NCI-H1436 (cell line): Measurements from ENCODE around the gene DNER.

Source experiments
- DNase-seq: peaks from one replicate; lab custom pipeline; 2025; lab: John Stamatoyannopoulos, UW

The DNER gene

DNA sequence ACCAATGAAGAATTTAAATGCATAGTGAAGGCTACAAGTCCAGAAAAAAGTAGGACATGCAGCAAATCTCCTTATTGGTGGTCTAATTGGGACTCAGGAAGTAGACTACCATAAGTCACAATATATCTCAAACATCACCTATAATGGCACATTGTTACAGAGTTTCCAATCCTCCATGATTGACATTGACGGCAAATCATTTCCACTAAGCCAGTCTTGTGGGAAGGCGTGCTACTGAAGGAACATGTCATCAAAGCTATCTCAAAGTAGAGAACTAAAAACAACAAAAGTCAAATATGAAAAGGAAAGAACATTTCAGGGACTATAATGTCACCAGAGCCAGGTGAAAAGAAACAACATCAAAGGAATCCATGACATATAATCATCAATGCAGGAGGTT is 276.9 kb downstream of the DNER start:
- no peak for DNase-seq

DNA sequence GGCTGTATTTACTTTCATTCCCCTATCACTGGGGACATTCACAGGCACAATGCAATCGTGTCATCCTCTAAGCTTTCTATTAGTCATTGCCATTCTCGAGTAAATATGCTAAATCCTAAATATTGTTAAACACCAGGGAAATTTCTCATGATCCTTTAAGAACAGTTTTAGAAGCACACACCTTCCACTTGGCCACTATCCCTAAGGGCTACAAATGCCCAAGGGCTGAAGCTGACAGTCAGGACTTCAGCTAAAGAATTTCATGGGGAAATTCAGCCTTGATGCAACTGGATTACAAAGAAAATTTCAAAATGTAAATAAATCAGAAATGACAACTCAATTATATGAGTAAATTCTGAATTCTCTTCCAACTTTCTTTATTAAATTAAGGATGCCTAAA is 280.2 kb downstream of the DNER start:
- DNase-seq, result no peak

DNA sequence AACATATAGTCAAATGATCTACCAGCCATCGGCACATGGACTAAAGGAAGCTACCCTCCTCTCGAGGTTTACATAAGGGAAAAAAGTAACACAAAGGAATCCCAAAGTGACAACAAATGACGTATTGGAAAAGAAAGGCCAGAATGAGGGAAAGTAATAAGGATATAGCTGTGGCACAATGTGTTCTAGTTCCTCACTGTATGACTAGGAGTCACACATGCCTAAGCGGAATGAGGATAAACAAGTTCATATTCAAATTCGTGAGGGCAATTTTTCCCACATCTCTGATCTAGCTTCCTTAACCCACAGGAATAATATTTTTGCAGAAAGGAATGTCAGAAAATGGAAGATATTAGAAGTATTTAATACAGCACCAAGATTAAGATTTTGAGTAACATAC is 281.0 kb downstream of the DNER start:
- DNase-seq, result no peak

DNA sequence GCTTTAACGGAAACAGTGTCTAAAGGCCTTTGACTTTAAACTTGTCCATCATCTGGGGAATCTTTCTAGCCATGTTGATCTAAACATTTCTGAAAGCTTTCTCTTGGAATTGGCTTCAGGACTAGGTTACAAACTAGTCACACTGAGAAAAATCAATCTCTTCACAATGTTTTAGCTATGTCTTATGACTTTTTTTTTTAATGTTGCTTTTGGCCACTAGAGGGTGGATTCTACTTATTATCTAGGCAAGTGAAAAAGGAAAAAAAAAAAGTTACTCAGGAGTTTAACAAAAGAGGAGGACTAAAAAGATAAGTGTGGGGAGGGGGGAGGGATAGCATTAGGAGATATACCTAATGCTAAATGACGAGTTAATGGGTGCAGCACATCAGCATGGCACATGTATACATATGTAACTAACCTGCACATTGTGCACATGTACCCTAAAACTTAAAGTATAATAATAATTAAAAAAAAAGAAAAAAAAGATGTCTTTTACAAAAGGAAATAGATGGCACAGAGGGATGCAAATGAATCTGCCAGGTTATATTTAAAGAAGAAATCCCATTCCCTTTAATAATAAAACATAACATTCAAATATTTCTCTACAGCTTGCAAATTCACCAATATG is 282.9 kb downstream of the DNER start:
- peak; percentile 21 for DNase-seq

DNA sequence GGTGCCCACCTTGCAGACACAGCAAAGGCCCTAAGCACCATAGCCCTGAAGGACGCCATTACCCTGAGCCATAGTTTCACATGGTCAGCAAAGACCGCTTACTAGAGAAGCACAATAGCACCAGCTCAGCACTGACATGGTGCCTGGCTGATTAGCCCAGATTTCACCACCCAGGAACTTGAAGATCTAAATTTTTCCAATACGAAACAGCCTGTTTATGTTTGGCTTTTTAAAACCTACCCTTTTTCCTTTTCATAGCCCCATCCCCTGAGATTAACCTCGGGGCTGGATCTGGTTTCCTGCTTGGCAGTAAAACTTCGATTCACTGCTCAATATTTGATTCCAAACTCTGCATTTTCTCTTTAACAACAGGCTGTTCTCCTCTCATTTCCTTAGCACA is 284.8 kb downstream of the DNER start:
- DNase-seq, result no peak

DNA sequence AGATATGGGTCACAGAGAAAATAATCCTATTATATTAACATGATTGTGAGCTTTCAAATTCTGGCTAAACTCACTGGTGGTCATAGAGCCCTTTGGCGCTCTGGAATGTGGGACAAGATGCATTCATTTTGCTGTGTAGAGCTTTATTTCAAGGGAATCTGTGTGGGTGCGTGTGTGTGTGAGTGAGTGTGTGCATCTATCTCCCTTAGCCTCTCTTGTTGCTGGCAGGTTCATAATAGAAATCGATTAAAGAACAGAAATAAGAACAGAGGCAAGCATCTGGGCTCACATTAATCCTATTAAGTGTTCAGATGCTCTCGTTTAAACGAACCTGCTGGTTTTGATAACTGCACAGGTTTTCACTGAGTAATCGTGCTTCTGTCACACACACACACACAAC is 287.9 kb downstream of the DNER start:
- no peak for DNase-seq

DNA sequence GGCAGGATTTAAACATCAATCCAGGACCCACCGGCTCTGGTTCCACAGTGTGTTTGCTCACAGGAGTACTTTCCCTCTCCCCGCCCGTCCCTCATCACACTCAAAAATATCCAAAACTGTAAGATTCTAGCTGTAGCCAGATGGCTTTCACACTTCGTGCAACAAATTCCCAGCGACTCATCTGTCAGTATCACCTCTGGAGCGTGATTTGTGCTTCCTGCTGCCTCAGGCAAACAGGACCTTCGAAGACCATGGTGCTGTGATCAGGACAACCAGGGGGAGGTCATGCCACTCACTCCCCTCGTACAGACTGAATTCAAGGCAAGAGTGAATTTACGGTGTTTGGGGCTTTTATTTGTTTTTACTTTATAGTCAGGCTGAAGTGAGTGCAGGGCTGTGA is 288.8 kb downstream of the DNER start:
- DNase-seq, result no peak

DNA sequence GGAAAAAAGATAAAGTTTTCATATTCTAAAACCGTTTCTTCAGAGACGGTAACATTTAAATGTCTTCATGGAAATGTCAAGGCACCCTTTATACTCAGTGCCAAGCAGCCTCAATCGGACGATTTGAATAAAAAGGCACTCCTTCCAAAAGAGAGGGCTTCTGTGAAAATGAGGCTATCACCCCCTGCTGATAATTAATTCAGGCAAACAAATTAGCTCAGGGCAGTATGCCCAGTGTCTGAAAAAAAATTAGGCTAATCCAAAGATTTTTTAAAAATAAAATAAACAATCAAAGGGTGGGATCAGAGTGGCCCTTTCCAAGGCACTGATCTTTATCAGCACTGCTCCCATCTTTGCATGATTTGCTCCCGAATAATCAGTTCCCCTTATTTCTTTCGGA is 292.3 kb downstream of the DNER start:
- no peak for DNase-seq

DNA sequence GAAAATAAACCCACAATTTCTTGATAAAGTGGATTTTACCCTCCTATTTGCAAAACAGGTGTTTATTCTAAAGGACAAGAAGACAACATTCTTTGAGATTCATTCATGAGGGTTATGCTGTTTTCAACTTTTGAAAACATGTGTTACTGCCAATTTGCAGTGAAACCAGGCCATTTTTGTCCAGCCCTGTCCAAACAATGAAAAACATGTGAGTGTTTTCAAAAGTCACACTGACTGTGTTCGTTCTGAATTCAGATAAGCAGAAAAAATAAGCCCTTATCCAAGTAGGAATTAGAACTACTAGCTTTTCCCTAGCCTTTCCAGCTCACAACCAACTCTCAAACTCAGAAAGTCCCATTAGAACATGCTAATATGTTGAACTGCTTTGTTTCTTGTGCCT is 295.2 kb downstream of the DNER start:
- DNase-seq, result no peak

DNA sequence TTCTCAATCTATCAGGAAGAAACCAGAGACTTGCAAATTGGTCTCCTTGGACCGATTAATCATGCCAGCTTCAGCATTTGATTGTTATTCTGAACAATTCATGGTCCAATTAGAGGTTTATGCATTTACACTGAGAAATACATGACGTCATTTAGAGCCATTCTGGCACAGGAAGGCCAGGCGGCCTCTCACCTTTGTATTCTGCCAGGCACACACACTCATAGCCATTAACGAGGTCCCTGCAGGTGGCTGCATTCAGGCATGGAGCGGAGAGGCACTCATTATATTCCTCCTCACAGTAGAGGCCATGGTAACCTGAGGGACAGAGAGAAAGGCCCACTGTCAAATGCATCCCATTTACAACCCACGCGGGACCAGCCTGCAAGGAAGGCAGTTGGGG is 296.4 kb downstream of the DNER start:
- peak; percentile 93 for DNase-seq

DNA sequence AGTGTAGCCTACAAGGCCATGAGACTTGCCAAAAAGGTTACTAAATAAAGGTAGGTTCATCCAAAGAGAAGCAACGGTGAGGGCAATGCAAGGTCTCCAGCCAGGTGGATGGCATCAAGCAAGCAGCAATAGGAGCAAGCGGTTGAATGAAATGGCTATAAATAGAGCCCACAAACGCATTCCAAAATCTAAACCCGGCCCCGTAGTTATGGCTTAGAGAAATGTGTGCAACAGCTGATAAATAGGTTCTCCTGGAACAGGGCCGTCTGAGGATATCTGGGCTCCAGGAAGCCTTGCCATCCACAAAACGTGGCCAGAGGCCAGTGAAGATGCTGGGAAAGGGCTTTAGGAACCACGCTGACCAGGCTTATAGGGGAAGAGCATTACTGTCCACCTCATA is 297.2 kb downstream of the DNER start:
- no peak for DNase-seq

DNA sequence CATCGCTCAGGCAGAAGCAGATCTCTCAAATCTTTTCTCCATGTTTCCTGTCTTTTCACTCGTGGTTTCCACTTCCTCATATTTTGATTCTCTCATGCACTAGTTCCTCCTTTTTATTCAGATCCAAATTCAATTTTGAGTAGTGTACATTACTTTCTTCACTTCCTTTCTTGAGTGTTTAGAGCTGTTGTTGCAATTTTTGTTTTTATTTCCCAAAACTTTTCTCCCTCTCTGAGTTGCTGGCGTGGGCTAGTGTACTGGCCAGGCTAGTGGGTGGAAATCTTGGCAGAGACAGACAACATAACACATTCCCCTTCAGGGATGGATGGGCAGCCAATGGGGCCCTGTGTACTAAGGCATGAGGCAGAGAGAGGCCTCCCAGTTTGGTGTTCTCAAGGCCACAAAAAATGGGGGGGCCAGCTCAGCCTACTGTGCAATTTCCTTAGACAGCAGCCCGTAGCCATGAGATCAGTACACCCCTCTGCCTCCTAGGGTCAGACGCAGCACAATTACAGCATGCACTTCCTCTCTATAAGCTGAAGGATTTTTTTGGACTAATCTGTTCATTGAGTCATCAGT is 298.1 kb downstream of the DNER start:
- DNase-seq, result no peak

DNA sequence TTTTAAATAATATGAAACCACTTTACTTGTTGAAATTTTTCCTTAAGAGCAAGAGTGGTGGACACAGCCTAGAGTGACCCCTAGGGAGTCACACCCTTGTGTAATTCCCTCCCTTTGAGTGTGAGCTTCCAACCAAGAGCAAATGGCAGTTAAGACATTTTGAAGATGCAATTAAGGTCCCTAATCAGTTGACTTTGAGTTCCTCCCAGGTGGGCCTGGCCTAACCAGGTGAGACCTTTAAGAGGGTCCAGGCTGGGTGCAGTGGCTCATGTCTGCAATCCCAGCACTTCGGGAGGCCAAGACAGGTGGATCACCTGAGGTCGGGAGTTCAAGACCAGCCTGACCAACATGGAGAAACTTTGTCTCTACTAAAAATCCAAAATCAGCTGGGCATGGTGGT is 299.7 kb downstream of the DNER start:
- DNase-seq, result no peak

DNA sequence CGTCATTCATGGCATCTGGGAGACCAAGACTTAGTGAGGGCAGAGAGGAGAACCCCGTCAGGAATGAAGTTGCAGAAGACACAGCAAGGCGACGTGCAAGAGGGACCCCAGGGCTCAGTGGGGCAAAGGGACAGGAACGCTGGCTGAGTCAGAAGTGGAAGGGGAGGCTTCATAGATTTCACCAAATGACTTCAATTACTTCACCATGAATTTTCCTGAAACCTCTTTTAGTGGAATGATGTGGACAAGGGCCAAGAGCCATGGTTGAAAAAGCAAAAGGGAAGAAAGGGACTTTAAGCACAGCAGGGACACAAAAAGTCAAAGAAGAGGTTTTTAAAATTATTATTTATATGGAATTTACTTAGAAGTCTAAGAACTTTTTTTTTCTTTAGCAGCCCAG is 301.7 kb downstream of the DNER start:
- DNase-seq, result no peak

DNA sequence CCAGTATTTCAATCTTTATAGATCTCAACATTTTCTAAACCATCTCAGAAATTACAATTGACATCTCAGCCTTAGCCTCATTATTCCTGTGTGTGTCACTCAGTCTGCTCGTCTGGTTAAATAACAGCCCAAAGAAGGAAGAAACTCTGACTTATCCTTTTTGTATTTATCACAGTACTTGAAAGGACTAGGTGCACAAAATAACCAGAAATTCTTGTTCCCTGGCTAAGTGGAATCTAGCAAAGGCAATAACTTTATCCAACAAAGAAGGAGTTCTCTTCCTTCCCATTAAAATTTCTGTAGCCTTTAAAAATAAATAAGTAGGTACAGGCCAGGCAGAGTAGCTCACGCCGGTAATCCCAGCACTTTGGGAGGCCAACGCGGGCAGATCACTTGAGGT is 303.4 kb downstream of the DNER start:
- no peak for DNase-seq

DNA sequence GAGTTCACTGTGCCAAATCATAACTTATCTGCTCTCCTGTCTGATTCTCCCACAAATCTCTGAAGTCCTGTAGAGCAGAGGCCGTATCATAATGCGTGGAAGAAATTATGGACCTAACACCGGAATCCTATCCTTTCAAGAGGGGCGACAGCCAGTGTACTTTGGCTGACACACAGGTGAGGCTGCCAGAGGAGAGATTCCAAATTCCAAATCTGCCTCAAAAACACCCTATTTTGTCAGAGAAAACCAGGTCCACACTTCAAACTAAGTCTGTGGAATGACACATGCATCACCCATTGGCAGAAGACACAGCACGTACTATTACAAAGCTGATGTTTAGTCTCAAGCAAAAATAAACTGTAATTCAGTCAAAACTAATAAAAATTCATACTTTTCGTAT is 304.1 kb downstream of the DNER start:
- no peak for DNase-seq

DNA sequence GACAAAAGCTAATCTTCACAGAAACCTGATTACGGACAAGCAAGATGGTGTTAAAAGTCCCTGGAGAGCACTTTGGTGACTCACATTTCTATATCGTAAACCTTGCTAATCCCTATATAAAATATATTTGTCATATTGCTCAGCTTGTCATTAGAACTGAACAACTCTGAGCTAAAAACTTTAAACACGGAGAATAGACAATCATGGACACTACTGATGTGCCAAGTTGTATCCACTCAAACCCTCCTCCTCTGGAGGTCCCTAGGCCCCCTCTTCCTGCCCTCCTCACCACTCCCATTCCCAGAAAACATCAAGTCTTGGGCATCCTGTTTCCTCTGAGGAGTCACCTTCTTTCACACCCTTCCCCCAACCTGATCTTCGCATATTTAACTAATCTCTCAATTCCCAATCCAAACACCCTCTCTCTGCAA is 304.6 kb downstream of the DNER start:
- no peak for DNase-seq

DNA sequence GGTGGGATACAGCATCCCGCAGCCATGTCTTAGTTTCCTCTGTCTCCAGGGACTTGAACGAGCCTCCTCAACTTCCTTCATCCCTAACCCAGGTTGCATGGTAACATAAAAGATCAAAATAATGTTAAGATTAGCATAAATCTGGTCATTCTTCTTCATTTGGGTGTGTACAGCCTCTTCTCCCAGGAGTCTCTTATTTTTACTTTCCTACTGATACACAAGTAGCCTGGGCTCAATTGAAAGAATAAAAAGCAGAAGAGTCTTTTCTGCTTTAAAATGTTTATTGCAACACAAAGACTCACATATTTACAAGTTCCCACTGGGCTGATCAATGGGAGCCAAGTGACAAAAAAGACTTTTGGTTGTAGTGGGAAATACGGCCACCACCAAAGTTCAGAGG is 305.4 kb downstream of the DNER start:
- DNase-seq, result no peak

DNA sequence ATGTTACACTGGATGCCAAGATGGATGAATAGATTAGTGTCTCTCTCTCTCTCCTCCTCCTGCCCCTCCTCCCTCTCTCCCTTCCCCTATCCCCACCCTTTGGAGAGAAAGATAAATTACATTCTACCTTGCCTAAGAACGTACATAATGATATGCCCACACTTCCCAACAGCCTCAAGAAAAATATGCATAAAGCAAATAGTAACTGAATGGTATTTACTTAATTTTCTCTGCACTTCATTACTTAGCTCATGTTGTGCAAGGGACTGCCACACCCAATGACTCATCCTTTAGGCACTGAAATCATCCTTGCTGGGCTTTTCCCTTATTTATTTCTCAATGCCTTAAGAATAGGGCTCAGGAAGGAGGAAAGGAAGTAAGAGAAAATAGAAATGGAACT is 306.0 kb downstream of the DNER start:
- no peak for DNase-seq

DNA sequence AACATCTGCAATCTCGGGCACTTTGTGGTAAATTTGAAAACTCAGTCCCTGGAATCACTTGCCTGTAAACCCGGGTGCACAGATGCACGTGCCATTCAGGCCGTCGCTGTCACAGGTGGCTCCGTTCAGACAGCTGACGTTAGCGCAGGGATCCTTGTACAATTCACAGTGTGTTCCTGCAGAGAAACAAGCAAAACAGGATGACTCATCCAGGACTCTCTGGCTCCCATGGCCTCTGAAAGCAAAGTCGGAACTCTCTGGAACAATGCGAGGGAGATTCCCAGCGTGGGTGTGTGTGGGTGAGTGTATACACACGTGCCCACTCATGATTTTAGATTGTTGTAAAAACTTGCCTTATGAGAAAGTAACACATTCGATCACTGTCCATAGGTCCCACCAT is 307.2 kb downstream of the DNER start:
- DNase-seq, result no peak

DNA sequence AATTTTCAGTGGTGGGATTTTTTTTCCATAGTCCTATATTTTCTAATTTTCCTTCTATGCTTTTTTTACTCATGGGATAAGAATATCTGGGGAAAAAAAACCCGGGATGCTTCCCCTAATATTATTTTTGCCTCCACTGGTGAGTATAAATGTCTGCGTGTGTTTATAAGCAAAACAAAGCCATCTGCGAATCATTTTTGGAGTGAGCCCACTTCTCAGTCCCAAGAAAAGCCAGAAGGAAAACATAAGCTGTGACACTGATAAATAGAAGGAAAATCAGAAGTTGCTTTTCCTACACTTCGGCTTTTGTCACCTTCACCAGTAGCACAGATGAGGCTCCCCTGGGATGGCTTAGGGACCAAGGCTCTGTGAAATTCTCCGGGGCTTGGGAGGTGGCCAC is 308.6 kb downstream of the DNER start:
- no peak for DNase-seq

DNA sequence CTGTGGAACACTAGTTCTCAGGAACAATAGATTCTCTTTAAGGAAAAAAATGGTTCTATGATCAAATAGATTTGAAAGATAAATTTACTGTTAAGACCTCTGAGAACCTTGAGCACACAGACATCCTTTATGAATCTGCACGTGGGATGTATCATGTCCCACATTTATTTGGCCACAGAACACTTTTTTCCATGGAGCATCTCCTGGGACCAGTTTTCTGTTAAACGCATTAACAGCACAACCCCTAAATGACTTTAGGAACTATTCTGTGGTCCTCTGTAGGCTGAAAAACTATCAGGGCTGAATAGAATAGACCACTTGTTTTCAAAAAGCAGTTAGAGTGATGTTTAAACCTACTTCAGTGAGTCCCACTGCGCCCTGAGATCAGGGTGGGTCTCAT is 311.1 kb downstream of the DNER start:
- no peak for DNase-seq

DNA sequence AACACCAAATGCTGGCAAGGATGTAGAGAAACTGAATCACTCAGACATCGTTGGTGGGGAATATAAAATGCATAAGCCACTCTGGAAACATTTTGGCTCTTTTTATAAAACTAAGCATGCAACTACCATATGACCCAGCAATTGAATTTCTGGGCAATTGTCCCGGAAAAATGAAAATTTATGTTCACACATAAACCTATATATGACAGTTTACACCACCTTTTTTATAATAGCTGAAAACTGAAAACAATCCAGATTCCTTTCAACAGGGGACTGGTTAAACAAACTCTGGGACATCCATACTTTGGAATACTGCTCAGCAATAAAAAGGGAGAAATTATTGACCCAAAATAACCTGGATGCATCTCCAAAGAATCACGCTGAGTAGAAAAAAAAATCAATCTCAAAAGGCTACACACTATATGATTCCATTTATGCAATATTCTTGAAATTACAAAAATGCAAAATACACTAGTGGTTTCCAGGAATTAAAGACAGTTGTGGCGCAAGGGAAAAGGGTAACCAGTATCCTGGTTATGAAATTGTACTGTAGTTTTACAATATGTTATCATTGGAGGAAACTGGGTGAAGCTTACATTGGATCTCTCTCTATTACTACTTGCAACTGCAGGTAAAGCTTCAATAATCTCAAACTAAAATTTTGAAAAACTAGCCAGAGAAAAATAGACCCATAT is 313.0 kb downstream of the DNER start:
- no peak for DNase-seq

DNA sequence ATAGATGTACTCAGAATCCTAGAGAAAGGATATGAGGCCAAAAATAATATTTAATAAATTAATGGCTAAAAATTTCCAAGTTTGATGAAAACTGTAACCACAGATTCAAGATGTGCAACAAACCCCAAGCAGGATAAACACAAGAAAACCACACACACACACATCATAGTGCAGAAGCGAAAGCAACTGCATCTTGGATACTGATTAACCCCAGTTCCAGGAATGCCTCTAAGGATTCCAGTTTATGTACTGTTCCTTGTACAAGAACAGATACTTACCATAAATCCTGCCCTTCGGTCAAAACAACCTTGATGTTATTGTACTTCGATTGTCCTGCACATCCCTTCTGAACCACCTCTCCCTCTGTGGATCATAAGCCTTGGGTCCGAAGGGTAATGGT is 320.4 kb downstream of the DNER start:
- no peak for DNase-seq
